GM13976 (cell line): ENCODE results near the gene CAMK1D.

Source experiments
- DNase-seq: peaks from one replicate; pipeline ENCODE4 v3.0.0; 2012; ENCODE audit warnings: low spot score
- in situ Hi-C: fragments of 300-500 bp; cut with MboI; formaldehyde crosslinking; loops from one replicate; pipeline ENCODE4 v1.12.0; 2022; ENCODE audit warnings: low sequenced_read_pairs, mixed read lengths, inconsistent platforms; ENCODE audit not compliant: unreplicated experiment
- TF ChIP-seq, protein P1 (sequence below): IDR thresholded peaks from 2 replicates; pipeline ENCODE4 v1.5.1; 2012; ENCODE audit warnings: borderline replicate concordance, mild to moderate bottlenecking; ENCODE audit not compliant: insufficient read depth; ENCODE audit errors: extremely low read depth, missing control alignments, control extremely low read depth

CAMK1D gene

DNA sequence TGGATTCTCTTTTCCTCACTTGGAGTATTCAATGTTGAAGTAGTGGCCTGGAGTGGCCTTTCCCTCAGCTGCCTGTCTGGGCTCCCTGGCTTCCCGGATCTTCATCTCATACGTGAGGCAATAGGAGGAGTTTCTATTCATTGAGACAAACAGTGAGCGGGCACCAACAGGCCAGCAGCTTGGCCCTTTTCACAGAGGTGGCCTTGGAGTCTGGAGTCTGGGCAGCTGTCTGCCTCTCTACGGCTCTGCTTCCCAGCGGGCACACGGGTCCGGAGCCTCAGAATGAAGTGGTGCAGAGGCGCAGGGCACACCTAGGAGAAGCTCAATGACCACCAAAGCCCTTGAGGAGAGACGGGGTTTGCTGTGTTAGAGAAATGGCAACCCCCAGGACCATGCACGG lies 482.7 kb downstream of the CAMK1D start:
- TF ChIP-seq, protein P1, sequence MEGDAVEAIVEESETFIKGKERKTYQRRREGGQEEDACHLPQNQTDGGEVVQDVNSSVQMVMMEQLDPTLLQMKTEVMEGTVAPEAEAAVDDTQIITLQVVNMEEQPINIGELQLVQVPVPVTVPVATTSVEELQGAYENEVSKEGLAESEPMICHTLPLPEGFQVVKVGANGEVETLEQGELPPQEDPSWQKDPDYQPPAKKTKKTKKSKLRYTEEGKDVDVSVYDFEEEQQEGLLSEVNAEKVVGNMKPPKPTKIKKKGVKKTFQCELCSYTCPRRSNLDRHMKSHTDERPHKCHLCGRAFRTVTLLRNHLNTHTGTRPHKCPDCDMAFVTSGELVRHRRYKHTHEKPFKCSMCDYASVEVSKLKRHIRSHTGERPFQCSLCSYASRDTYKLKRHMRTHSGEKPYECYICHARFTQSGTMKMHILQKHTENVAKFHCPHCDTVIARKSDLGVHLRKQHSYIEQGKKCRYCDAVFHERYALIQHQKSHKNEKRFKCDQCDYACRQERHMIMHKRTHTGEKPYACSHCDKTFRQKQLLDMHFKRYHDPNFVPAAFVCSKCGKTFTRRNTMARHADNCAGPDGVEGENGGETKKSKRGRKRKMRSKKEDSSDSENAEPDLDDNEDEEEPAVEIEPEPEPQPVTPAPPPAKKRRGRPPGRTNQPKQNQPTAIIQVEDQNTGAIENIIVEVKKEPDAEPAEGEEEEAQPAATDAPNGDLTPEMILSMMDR: no peak
- in situ Hi-C loops: no loop called here
- DNase-seq: no peak

DNA sequence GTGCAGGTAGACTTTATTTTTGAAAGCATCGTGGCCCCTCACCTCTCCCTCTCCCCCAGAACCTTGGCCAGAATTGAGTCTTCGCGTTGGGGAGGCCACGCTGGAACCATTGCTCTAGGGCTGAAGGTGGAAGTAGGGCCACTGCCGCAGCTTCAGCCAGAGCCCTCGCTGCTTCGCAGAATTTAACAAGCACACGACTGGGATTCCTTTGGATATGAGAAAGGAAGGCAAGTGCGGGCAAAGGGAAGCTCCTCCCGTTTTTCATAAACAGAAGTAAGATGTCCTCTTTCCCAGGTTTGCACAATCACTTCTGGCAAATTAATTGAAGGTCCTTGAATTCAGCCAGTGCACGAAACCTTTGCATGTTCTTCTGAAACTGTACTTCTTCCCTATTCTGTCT lies 484.1 kb downstream of the CAMK1D start:
- TF ChIP-seq, protein P1: no peak
- no peak for DNase-seq
- in situ Hi-C loops: no loop called here

DNA sequence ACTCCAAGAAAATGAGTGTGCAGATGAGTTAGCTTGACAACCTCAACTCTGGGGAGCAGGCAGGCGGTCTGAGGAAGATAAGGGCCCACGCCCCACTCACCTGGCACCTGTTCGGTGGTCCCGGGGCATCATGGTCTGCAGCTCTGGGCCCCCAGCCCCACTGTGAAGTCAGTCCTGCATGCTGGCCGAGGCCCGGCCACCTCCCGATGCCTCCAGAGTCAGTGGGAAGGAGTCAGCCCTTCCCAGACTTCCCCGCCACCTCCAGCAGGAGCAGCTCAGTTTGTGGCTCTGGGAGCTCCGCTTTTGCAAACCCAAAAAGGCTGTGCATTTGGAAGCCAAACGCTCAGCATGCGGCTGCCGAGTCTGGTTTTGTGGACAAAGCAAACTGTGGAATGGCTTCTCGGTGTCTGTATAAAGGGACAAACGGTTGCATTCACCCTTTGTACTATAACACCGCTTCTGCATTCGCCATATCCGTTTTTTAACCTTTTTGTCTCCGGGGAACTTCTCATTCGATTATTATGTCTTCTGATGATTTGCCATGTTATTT lies 484.8 kb downstream of the CAMK1D start:
- in situ Hi-C loops: no loop called here
- TF ChIP-seq, protein P1: no peak
- DNase-seq: no peak

DNA sequence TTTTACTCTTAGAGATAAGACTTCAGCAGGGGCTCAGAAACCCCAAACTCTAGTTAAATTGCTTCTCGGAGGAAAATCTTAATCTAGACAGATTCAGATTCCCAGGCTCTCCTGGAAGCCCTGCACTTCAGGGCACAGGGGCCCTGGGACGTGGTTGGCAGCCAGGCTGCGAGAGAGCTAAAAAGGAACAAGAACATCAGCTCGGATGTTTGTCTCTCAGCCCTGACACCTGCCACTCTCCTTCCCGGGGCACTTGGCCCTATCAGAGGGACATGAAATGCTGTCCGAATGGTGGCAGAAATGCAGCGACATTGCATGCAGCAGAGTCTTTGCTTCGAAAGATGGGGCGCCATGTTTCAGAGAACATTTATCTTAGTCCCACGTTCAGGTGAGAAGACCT lies 485.4 kb downstream of the CAMK1D start:
- no peak for DNase-seq
- in situ Hi-C loops: no loop called here
- TF ChIP-seq, protein P1: no peak

DNA sequence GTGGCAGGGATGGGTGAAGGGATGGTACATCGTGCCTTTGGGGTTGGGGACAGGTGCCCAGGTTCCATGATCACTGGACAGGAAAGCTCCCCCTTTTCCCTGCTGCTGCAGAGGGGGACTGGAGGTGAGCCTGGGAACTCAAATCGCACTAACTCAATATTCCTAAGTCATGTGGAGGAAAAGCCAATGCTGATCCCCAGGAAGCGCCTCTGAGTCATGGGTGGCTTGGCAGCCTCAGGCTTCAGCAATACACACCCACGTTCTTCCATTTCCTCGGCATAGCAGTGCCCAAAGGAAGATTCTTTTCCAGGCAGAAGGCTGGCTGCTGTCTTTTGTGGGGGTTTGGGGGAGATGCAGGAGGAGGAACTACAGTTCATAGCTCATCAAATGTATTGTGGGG lies 486.4 kb downstream of the CAMK1D start:
- TF ChIP-seq, protein P1: no peak
- in situ Hi-C loops: no loop called here
- DNase-seq: no peak

DNA sequence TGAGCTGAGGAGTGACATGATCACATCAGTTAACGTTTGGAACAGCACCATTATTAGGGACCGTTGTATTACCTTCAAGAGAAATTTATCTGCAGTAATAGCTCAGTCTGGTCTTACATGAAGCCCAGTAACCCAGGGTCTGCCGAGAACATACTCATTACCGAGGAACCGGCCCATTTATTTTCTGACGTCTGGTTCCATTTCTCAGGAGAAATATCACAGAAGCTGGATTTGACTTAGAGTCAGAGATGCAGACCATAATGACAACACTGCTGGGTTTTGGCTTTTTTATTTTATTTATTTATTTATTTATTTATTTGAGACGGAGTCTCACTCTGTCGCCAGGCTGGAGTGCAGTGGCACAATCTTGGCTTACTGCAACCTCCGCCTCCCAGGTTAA lies 489.0 kb downstream of the CAMK1D start:
- DNase-seq: no peak
- in situ Hi-C loops: no loop called here
- TF ChIP-seq, protein P1: no peak
